GM18951 (cell line): Measurements from ENCODE around the gene MYBBP1A.

Experiments used
- POLR2A ChIP-seq: IDR thresholded peaks from 4 replicates; pipeline ENCODE4 v1.6.1; 2011; ENCODE audit warnings: mild to moderate bottlenecking; ENCODE audit not compliant: insufficient read length, insufficient read depth; ENCODE audit errors: extremely low read depth
- in situ Hi-C: fragments of 300-500 bp; cut with MboI; formaldehyde crosslinking; loops from one replicate; pipeline ENCODE4 v1.12.0; 2022; ENCODE audit warnings: low sequenced_read_pairs, mixed read lengths, inconsistent platforms; ENCODE audit not compliant: unreplicated experiment

Gene MYBBP1A

GRCh38 chr17:4497101-4497824, 57.9 kb downstream of the MYBBP1A start:
- in situ Hi-C loops: no loop called here
- no peak for TF ChIP-seq POLR2A

DNA sequence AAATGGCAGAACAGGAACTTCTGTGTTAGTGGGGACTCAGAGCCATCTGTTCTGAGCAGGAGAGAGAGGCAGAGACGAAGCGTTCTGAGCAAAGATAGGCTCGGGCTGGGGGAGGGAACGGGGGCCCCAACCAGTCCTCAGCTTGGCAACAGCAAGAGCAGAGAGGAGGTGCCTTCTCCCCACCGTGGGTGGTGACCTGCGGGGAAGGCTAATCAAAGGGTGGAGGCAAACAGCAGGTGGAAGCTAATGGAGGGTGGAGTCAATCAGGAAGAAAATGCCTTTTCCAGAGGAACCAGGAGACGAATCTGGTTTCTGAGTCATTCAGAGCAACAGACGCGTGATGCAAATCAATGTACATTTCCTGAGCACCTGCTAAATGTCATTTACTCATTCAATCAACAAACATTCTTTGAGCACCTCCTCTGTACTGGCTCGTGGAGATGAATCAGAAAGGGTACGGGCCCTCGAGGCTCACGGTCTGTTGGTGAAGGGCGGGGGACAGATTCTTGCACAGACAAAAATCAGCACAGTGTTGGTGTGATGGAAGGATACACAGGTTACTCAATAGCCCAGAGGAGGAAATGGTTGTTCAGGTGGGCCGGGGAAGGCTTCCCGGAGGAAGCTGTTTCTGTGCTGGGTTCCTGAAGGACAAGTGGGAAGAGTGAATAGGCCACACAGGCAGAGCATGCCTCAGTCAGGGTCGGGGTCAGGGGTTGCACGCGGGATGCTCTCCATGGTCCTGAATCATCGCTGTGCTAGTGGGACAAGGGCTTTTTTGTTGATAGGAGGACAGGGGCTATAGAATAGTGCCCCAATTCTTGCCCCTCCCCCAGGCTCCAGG, 62.2 kb downstream of the MYBBP1A start:
- in situ Hi-C loops: no loop called here
- TF ChIP-seq POLR2A: no peak

DNA sequence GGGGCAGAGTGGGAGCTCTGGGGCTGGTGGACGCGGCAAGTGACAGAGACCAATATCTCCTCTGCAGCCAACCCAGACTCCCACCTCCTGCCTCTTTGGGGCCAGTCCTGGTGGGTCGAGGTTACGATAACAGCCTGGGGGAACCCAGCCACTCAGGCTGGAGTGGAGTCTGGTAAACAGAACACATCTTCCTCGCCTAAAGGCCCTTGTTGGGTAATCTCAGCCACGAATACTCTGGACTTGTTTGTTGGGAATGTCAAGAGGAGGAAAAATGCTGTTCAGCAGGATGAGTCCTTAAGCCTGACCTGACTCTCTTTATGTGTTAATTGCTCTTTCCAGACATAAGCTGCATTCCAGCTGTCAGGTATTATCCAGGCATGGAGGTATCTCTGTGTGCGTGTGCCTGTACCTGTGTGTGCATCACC, 64.5 kb downstream of the MYBBP1A start:
- TF ChIP-seq POLR2A: no peak
- in situ Hi-C loops: no loop called here

GRCh38 chr17:4490109-4490591, 65.0 kb downstream of the MYBBP1A start:
- TF ChIP-seq POLR2A: no peak
- in situ Hi-C loops: no loop called here

GRCh38 chr17:4488989-4489595, 66.1 kb downstream of the MYBBP1A start:
- TF ChIP-seq POLR2A: no peak
- in situ Hi-C loops: no loop called here
